ENCODE data around the gene RBMS3. TPM values are rescaled to one million over a fixed set of nuclear protein-coding genes. Genes with fewer than 3 reads are reported as not detected.

Gene RBMS3
- total and polyA plus RNA-seq, 2 experiments from 2014 or later, result 34.9 to 37.1 TPM

- Histone ChIP-seq H3K9me2 (replicated peaks; ENCODE audit: insufficient read depth) (no peaks in the 10 kb centered on the region), H3K79me2 (peaks cover 26% of the 10 kb centered on the region), H2AFZ (no peak overlapping the region), H3K4me1 (ENCODE audit: insufficient read depth) (peaks cover 12% of the 10 kb centered on the region), H3K27me3 (no peaks in the 10 kb centered on the region), H4K20me1 (ENCODE audit: insufficient read depth, poor library complexity, severe bottlenecking) (no peaks in the 10 kb centered on the region), H3K36me3 (replicated peaks; ENCODE audit: insufficient read depth, low read depth) (no peaks in the 10 kb centered on the region), H3K9me3 (ENCODE audit: low read depth) (no peaks in the 10 kb centered on the region), H3K27ac (peak overlapping the region; percentile 35), H3K4me3 (no peak overlapping the region), H3K4me2 (peak overlapping the region; percentile 1)
- no peak for DNase-seq (ENCODE audit: low spot score)
- 29% methylated on average over 1 of the region's 1 CpG for WGBS (ENCODE audit: low lambda C conversion rate, missing lambda C conversion rate)
- TF ChIP-seq EZH2 (IDR thresholded peaks at IDR 0.05; ENCODE audit: borderline replicate concordance), result no peak
- TF ChIP-seq EZH2phosphoT487 (IDR thresholded peaks at IDR 0.05; ENCODE audit: low read depth, severe bottlenecking, unreplicated experiment), result no peak
- TF ChIP-seq CTCF (IDR thresholded peaks at IDR 0.05; ENCODE audit: poor library complexity), result no peak
These were observed 149.7 kb downstream of the RBMS3 start for GRCh38 chr3:29430558-29430971.

GRCh38 chr3:29436612-29437323 lies 155.9 kb downstream of the RBMS3 start:
- no peak overlapping the region for H3K4me3 ChIP-seq
- H3K27me3 ChIP-seq, result no peaks in the 10 kb centered on the region
- H3K9me2 ChIP-seq (replicated peaks; ENCODE audit: insufficient read depth), result no peaks in the 10 kb centered on the region
- H2AFZ ChIP-seq, result no peak overlapping the region
- peaks cover 24% of the 10 kb centered on the region for H3K79me2 ChIP-seq
- DNase-seq (ENCODE audit: low spot score), result no peak
- H3K9me3 ChIP-seq (ENCODE audit: low read depth), result no peaks in the 10 kb centered on the region
- peaks cover 5% of the 10 kb centered on the region for H3K4me1 ChIP-seq (ENCODE audit: insufficient read depth)
- no peak overlapping the region for H3K27ac ChIP-seq
- H3K4me2 ChIP-seq, result no peak overlapping the region
- TF ChIP-seq CTCF (IDR thresholded peaks at IDR 0.05; ENCODE audit: poor library complexity) (no peak), EZH2phosphoT487 (IDR thresholded peaks at IDR 0.05; ENCODE audit: low read depth, severe bottlenecking, unreplicated experiment) (no peak)
- no peaks in the 10 kb centered on the region for H3K36me3 ChIP-seq (replicated peaks; ENCODE audit: insufficient read depth, low read depth)
- no peaks in the 10 kb centered on the region for H4K20me1 ChIP-seq (ENCODE audit: insufficient read depth, poor library complexity, severe bottlenecking)

GRCh38 chr3:29438580-29438979 lies 157.7 kb downstream of the RBMS3 start:
- peaks cover 5% of the 10 kb centered on the region for H3K4me1 ChIP-seq (ENCODE audit: insufficient read depth)
- WGBS (ENCODE audit: low lambda C conversion rate, missing lambda C conversion rate), result 92% methylated on average over 3 of the region's 3 CpGs
- no peaks in the 10 kb centered on the region for H4K20me1 ChIP-seq (ENCODE audit: insufficient read depth, poor library complexity, severe bottlenecking)
- H3K36me3 ChIP-seq (replicated peaks; ENCODE audit: insufficient read depth, low read depth), result no peaks in the 10 kb centered on the region
- H3K9me2 ChIP-seq (replicated peaks; ENCODE audit: insufficient read depth), result no peaks in the 10 kb centered on the region
- no peak overlapping the region for H2AFZ ChIP-seq
- H3K4me3 ChIP-seq, result no peak overlapping the region
- TF ChIP-seq EZH2phosphoT487 (IDR thresholded peaks at IDR 0.05; ENCODE audit: low read depth, severe bottlenecking, unreplicated experiment) (no peak), CTCF (IDR thresholded peaks at IDR 0.05; ENCODE audit: poor library complexity) (no peak), EZH2 (IDR thresholded peaks at IDR 0.05; ENCODE audit: borderline replicate concordance) (no peak)
- H3K27me3 ChIP-seq, result no peaks in the 10 kb centered on the region
- no peak overlapping the region for H3K4me2 ChIP-seq
- peaks cover 9% of the 10 kb centered on the region for H3K79me2 ChIP-seq
- no peak for DNase-seq (ENCODE audit: low spot score)
- no peaks in the 10 kb centered on the region for H3K9me3 ChIP-seq (ENCODE audit: low read depth)
- no peak overlapping the region for H3K27ac ChIP-seq

All from hepatocyte (in vitro differentiated cells).